Small intestine (tissue), 7 donors: ENCODE measurements around the gene TNIP2. TPM values are rescaled to one million over a fixed set of nuclear protein-coding genes. Genes with fewer than 3 reads are reported as not detected.
"Not testable (repeated sequence)": the region's sequence is repeated elsewhere in the genome, so short reads cannot be mapped to it uniquely, and the experiment has no call there.

Experiments used
- DNase-seq, 2 donors: peaks; one replicate each; pipeline versions ENCODE4 v3.0.0 to v3.0.0-alpha.2; 2013
- FAIRE-seq: peaks from 2 replicates; lab custom pipeline; 2012; peaks lifted over from hg19 to GRCh38; lab: Jason Lieb, UNC
- H3K27ac ChIP-seq, 3 donors: one replicate each; pipeline ENCODE4 v1.5.1; 2013; ENCODE audit warnings: low read length in 2 of 3, mild to moderate bottlenecking in 2 of 3, control low read depth in 1 of 3, inconsistent platforms in 1 of 3, low read depth in 1 of 3, moderate library complexity in 1 of 3
- H3K27me3 ChIP-seq, 3 donors: one replicate each; pipeline ENCODE4 v1.6.1; 2013; ENCODE audit warnings: low read length in 3 of 3, inconsistent platforms in 1 of 3; ENCODE audit not compliant: control insufficient read depth in 3 of 3, insufficient read depth in 3 of 3
- H3K36me3 ChIP-seq, 3 donors: one replicate each; pipeline ENCODE4 v1.6.1; 2013; ENCODE audit warnings: low read length in 3 of 3, inconsistent platforms in 1 of 3, low read depth in 1 of 3, mild to moderate bottlenecking in 1 of 3, moderate library complexity in 1 of 3; ENCODE audit not compliant: control insufficient read depth in 3 of 3, insufficient read depth in 2 of 3
- H3K4me1 ChIP-seq, 3 donors: one replicate each; pipeline ENCODE4 v1.6.1; 2013; ENCODE audit warnings: low read length in 2 of 3, inconsistent platforms in 1 of 3, low read depth in 1 of 3, mild to moderate bottlenecking in 1 of 3, moderate library complexity in 1 of 3; ENCODE audit not compliant: control insufficient read depth in 3 of 3, insufficient read depth in 2 of 3
- H3K4me3 ChIP-seq, 3 donors: one replicate each; pipeline ENCODE4 v1.5.1; 2013; ENCODE audit warnings: low read length in 3 of 3, control low read depth in 1 of 3, inconsistent platforms in 1 of 3, low read depth in 1 of 3, mild to moderate bottlenecking in 1 of 3, moderate library complexity in 1 of 3
- H3K9me3 ChIP-seq, 2 donors: one replicate each; pipeline ENCODE4 v1.6.1; 2013; ENCODE audit warnings: low read depth in 1 of 2, low read length in 1 of 2; ENCODE audit not compliant: control insufficient read depth in 2 of 2, insufficient read depth in 1 of 2
- WGBS, 3 donors: extraction: QIAGEN DNeasy Blood & Tissue Kit; methylation state at CpG; one replicate each; pipeline ENCODE4 v1.1.7; 2013; 5-methylcytosine and 5-hydroxymethylcytosine counted together
- polyA plus RNA-seq, 4 donors: library from polyadenylated mRNA; stranded (reverse) in 3 of 4; unstranded in 1 of 4; fragments of 200-250 nt in 3 of 4; fragments of 120-200 nt in 1 of 4; gene quantifications; one replicate each; pipeline versions ENCODE4 v1.2.1 to v1.2.3, GENCODE V29; 2013
- donor health status: healthy with polysubstance abuse.
- donor health status: control.
- donor health status: control.
- donor health status: Bipolar disorder and iron deficiency.
- donor health status: healthy.

Gene TNIP2
- polyA plus RNA-seq, 4 donors = 30.1 to 109 (median 60.3) TPM

- Histone ChIP-seq H3K9me3 (no peaks in the 10 kb centered on the region), H3K27me3 (no peaks in the 10 kb centered on the region), H3K4me3 (no peak overlapping the region), H3K36me3 (peaks cover 17 to 71% (median 27%) of the 10 kb centered on the region in 3 donors), H3K27ac (peak overlapping the region in 1 of 3 donors; percentile 77), H3K4me1 (peaks cover 0 to 9% (median 0%) of the 10 kb centered on the region in 3 donors)
- no peak for FAIRE-seq
- WGBS, 3 donors = 89 to 94% (median 93%) methylated on average over 5 of the region's 5 CpGs
- no peak for DNase-seq
Measured at GRCh38 chr4:2745516-2745915, 10.6 kb downstream of the TNIP2 start.

GRCh38 chr4:2744576-2745270 is 11.4 kb downstream of the TNIP2 start:
- peaks cover 0 to 9% (median 0%) of the 10 kb centered on the region in 3 donors for H3K4me1 ChIP-seq
- H3K36me3 ChIP-seq = peaks cover 17 to 68% (median 27%) of the 10 kb centered on the region in 3 donors
- no peaks in the 10 kb centered on the region for H3K9me3 ChIP-seq
- H3K4me3 ChIP-seq = no peak overlapping the region
- WGBS, 3 donors = 90 to 93% (median 91%) methylated on average over 28 of the region's 28 CpGs
- no peak for FAIRE-seq
- no peak overlapping the region for H3K27ac ChIP-seq
- DNase-seq = no peak
- H3K27me3 ChIP-seq = no peaks in the 10 kb centered on the region

- Histone ChIP-seq H3K9me3 (no peaks in the 10 kb centered on the region), H3K4me1 (peaks cover 0 to 9% (median 0%) of the 10 kb centered on the region in 3 donors), H3K36me3 (peaks cover 17 to 68% (median 27%) of the 10 kb centered on the region in 3 donors), H3K4me3 (no peak overlapping the region), H3K27ac (no peak overlapping the region), H3K27me3 (no peaks in the 10 kb centered on the region)
- 62 to 84% (median 80%) methylated on average over 21 of the region's 21 CpGs for WGBS, 3 donors
- FAIRE-seq (no peak), DNase-seq (peak in 1 of 2 donors; percentile 61)
Measured at GRCh38 chr4:2743518-2744445, 12.4 kb downstream of the TNIP2 start.

- Histone ChIP-seq H3K9me3 (no peaks in the 10 kb centered on the region), H3K27me3 (no peaks in the 10 kb centered on the region), H3K4me1 (peaks cover 0 to 9% (median 0%) of the 10 kb centered on the region in 3 donors), H3K4me3 (no peak overlapping the region), H3K36me3 (peaks cover 17 to 68% (median 27%) of the 10 kb centered on the region in 3 donors), H3K27ac (no peak overlapping the region)
- peak; percentile 35 to 49 for DNase-seq
- 63 to 77% (median 77%) methylated on average over 6 of the region's 6 CpGs for WGBS, 3 donors
- no peak for FAIRE-seq
Measured at GRCh38 chr4:2742823-2743517, 13.2 kb downstream of the TNIP2 start.

- no peak overlapping the region for H3K4me3 ChIP-seq
- H3K27ac ChIP-seq = no peak overlapping the region
- no peaks in the 10 kb centered on the region for H3K9me3 ChIP-seq
- WGBS, 3 donors = 92 to 96% (median 94%) methylated on average over 26 to 27 of the region's 27 CpGs
- H3K27me3 ChIP-seq = no peaks in the 10 kb centered on the region
- FAIRE-seq (no peak), DNase-seq (no peak)
- peaks cover 17 to 63% (median 25%) of the 10 kb centered on the region in 3 donors for H3K36me3 ChIP-seq
- H3K4me1 ChIP-seq = peaks cover 0 to 9% (median 0%) of the 10 kb centered on the region in 3 donors
Measured at GRCh38 chr4:2742081-2742822, 13.9 kb downstream of the TNIP2 start.

- Histone ChIP-seq H3K27me3 (no peaks in the 10 kb centered on the region), H3K36me3 (peaks cover 17 to 57% (median 19%) of the 10 kb centered on the region in 3 donors), H3K4me3 (no peak overlapping the region), H3K27ac (no peak overlapping the region), H3K4me1 (peaks cover 0 to 9% (median 0%) of the 10 kb centered on the region in 3 donors), H3K9me3 (no peaks in the 10 kb centered on the region)
- DNase-seq (no peak), FAIRE-seq (no peak)
- 87 to 92% (median 89%) methylated on average over 9 of the region's 9 CpGs for whole genome bisulfite sequencing, 3 donors
Measured at GRCh38 chr4:2741626-2742025, 14.5 kb downstream of the TNIP2 start.

- not testable (repeated sequence) for FAIRE-seq, H3K27me3 ChIP-seq, H3K27ac ChIP-seq, H3K4me3 ChIP-seq, DNase-seq, H3K9me3 ChIP-seq, H3K4me1 ChIP-seq
- WGBS, 3 donors = 94 to 98% (median 96%) methylated on average over 2 of the region's 2 CpGs
- peaks cover 0 to 30% (median 7%) of the 10 kb centered on the region in 3 donors for H3K36me3 ChIP-seq
Measured at GRCh38 chr4:2738296-2738695, 17.8 kb downstream of the TNIP2 start.
